Lower leg skin (tissue), 3 donors: Measurements from ENCODE around the gene ASB1.

Experiments used
- POLR2A ChIP-seq, 2 donors: fragments of 450-650 bp; IDR thresholded peaks; one replicate each; pipeline ENCODE4 v1.6.1; 2016 to 2017; ENCODE audit warnings: antibody characterized with exemption in 2 of 2, mild to moderate bottlenecking in 1 of 2, moderate library complexity in 1 of 2
- TF ChIP-seq, protein P1 (sequence below), 3 donors: fragments of 450-650 bp; IDR thresholded peaks; one replicate each; pipeline ENCODE4 v1.5.1; 2016; ENCODE audit warnings: antibody characterized with exemption in 3 of 3, mild to moderate bottlenecking in 3 of 3, moderate library complexity in 2 of 3

DNA sequence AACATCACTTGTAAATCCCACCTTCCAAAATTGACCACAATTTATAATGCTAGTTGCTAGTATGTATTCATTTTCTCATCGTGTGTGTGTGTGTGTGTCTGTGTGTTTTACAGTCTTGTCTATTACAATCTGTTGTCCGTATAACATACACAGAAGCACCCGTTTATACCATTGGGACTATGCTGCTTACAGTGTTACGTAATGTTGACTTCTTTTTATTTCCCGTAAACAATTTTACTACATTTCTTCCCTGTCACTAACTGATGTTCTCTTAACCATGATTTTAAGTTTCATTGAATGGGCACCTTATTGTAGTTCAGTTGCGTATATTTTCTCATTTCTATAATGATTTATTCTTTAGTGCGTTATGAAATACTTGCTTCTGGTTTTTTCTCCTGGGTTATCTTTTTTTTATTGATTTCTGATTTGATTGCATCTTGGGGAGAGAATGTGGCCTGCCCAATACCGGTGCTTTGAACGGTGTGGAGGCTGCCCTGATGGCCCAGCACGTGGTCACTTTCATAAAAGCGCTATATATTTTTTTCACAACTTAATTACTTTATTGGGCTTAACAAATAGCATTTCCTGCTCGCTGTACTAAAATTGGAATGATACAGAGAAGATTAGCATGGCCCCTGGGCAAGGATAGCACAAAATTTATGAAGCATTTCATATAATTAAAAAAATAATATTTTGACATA is 14.5 kb upstream of the ASB1 start:
- TF ChIP-seq, protein P1, sequence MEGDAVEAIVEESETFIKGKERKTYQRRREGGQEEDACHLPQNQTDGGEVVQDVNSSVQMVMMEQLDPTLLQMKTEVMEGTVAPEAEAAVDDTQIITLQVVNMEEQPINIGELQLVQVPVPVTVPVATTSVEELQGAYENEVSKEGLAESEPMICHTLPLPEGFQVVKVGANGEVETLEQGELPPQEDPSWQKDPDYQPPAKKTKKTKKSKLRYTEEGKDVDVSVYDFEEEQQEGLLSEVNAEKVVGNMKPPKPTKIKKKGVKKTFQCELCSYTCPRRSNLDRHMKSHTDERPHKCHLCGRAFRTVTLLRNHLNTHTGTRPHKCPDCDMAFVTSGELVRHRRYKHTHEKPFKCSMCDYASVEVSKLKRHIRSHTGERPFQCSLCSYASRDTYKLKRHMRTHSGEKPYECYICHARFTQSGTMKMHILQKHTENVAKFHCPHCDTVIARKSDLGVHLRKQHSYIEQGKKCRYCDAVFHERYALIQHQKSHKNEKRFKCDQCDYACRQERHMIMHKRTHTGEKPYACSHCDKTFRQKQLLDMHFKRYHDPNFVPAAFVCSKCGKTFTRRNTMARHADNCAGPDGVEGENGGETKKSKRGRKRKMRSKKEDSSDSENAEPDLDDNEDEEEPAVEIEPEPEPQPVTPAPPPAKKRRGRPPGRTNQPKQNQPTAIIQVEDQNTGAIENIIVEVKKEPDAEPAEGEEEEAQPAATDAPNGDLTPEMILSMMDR (IDR thresholded peaks at IDR 0.05) = no peak
- no peak for TF ChIP-seq POLR2A (IDR thresholded peaks at IDR 0.05)
